Hepatocyte (in vitro differentiated cells): ENCODE results near the gene SAP30BP.

Experiments
- EZH2 ChIP-seq: fragments of 200-600 bp; sonication (generic); IDR thresholded peaks from 2 replicates; pipeline ENCODE4 v1.6.1; 2016; ENCODE audit warnings: antibody characterized with exemption, mild to moderate bottlenecking, borderline replicate concordance
- EZH2phosphoT487 ChIP-seq: fragments of 200-600 bp; sonication (generic); IDR thresholded peaks from one replicate; pipeline ENCODE4 v1.6.1; 2018; ENCODE audit warnings: antibody characterized with exemption, mild to moderate bottlenecking, low read depth, moderate library complexity; ENCODE audit not compliant: unreplicated experiment, severe bottlenecking
- TF ChIP-seq, protein P1 (sequence below): fragments of 200-600 bp; sonication (generic); IDR thresholded peaks from 2 replicates; pipeline ENCODE4 v1.5.1; 2016; ENCODE audit warnings: antibody characterized with exemption, mild to moderate bottlenecking; ENCODE audit not compliant: poor library complexity

- TF ChIP-seq EZH2 (no peak), EZH2phosphoT487 (no peak)
- TF ChIP-seq, protein P1, sequence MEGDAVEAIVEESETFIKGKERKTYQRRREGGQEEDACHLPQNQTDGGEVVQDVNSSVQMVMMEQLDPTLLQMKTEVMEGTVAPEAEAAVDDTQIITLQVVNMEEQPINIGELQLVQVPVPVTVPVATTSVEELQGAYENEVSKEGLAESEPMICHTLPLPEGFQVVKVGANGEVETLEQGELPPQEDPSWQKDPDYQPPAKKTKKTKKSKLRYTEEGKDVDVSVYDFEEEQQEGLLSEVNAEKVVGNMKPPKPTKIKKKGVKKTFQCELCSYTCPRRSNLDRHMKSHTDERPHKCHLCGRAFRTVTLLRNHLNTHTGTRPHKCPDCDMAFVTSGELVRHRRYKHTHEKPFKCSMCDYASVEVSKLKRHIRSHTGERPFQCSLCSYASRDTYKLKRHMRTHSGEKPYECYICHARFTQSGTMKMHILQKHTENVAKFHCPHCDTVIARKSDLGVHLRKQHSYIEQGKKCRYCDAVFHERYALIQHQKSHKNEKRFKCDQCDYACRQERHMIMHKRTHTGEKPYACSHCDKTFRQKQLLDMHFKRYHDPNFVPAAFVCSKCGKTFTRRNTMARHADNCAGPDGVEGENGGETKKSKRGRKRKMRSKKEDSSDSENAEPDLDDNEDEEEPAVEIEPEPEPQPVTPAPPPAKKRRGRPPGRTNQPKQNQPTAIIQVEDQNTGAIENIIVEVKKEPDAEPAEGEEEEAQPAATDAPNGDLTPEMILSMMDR = no peak
Measured at GRCh38 chr17:75684249-75684648, 17.1 kb downstream of the SAP30BP start.
